22Rv1 (cell line): ENCODE measurements around the gene KRTAP10-4.

Experiments
- CTCF ChIP-seq: fragments of 450-650 bp; IDR thresholded peaks from 2 replicates; pipeline ENCODE4 v1.5.1; 2017; ENCODE audit warnings: mild to moderate bottlenecking
- ZFX ChIP-seq: fragments of 450-650 bp; IDR thresholded peaks from 2 replicates; pipeline ENCODE4 v1.6.1; 2017; ENCODE audit warnings: antibody characterized with exemption, borderline replicate concordance

DNA sequence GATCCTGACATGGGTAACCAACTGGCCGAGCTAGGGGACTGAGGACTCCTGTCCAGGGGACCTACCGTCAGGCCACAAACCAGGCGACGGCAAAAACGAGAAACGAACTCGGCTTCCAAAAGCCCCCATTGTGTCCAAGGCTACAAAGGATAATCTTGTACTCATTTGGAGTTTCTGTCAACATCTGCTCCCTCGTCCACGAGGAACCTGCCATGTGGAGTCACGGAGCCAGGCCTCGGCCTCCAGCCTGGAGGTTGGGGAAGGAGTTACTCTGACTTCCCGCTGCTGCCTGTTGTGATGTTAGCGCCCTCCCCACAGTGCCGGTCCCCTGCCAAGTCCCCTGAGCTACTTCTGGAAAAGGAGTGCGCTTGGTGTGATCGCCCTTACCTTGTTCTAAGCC, 40.8 kb upstream of the KRTAP10-4 start:
- no peak for TF ChIP-seq CTCF
- no peak for TF ChIP-seq ZFX
